Tibial artery (tissue), 4 donors: ENCODE data around the gene LTBP3.

ENCODE experiments used
- DNase-seq, 2 donors: peaks; one replicate each; pipeline ENCODE4 v3.0.0-alpha.2; 2019
- H3K27ac ChIP-seq, 2 donors: fragments of 200-600 bp; sonication (generic) in 1 of 2; 1 replicate in 1 of 2; 2 replicates in 1 of 2; pipeline ENCODE4 v1.5.1; 2018 to 2019; ENCODE audit warnings: mild to moderate bottlenecking in 1 of 2
- H3K27me3 ChIP-seq, 2 donors: fragments of 200-600 bp; sonication (generic) in 1 of 2; one replicate each; pipeline versions ENCODE4 v1.5.1 to v1.6.0; 2016 to 2019
- H3K36me3 ChIP-seq, 3 donors: fragments of 200-600 bp; sonication (generic) in 2 of 3; one replicate each; pipeline ENCODE4 v1.5.1; 2016 to 2019; ENCODE audit warnings: mild to moderate bottlenecking in 2 of 3
- H3K4me1 ChIP-seq, 4 donors: fragments of 200-600 bp; sonication (generic) in 2 of 4; 1 replicate in 3 of 4; 2 replicates in 1 of 4; pipeline ENCODE4 v1.5.1; 2016 to 2019
- H3K4me3 ChIP-seq, 2 donors: fragments of 200-600 bp; sonication (generic) in 1 of 2; 1 replicate in 1 of 2; 2 replicates in 1 of 2; pipeline ENCODE4 v1.5.1; 2018 to 2019; ENCODE audit warnings: mild to moderate bottlenecking in 2 of 2
- H3K9me3 ChIP-seq, 3 donors: fragments of 200-600 bp; sonication (generic) in 1 of 3; one replicate each; pipeline ENCODE4 v1.5.1; 2016 to 2019
- intact Hi-C: fragments of 100-400 bp; cut with DNase I; formaldehyde crosslinking; loops from one replicate; pipeline ENCODE4 v1.15.0; 2023; ENCODE audit warnings: low total_unique reads
- TF ChIP-seq, protein P1 (sequence below), 2 experiments: fragments of 200-600 bp in 1 of 2; fragments of 450-650 bp in 1 of 2; IDR thresholded peaks; one replicate each; pipeline ENCODE4 v1.5.1; 2017 to 2019; ENCODE audit warnings: antibody characterized with exemption in 2 of 2, mild to moderate bottlenecking in 1 of 2, moderate library complexity in 1 of 2

The LTBP3 gene

DNA sequence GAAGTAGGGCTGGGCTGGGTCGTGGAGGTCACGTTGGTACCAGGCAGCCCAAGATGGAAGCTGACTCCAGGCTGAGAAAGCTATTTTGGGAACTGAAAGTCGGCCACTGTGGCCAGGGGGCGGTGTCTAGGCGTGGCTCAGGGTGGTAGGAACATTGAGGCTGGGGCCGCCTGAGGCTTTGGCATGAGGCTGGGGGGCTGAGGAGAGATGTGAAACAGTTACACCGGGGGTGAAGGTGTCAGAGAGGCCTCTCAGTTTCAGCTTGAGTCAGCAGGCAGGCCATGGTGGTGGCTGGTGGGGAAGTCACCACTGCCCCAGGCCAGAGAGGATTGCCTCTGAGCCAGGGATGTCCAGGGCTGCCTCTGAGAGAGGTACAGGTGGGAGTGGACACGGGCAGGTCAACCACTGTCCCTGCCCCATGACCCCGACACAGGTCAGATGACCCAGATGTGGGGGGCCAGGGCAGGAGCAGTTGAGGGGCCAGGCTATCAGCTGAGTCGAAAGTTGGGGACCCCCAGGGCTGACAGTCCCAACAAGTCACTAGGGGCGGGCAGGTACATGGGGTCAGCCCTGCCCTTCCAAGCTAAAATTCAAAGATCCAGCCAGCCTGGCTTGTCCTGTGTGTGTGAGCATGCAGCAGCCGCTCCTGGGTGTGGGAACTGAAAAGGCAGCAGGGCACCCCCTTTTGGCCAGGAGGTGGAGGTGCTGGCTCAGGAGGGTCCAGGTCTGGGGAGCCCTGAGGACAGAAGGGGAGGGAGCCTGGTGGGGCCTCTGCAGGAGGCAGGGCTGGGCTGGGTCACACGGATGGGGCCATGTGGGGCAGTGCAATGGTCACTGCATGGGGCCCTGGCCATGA is 30.3 kb upstream of the LTBP3 start:
- H3K4me1 ChIP-seq = peaks cover 0 to 47% (median 40%) of the 10 kb centered on the region in 4 donors
- peaks cover 53 to 80% (median 69%) of the 10 kb centered on the region in 3 donors for H3K36me3 ChIP-seq
- H3K9me3 ChIP-seq = no peaks in the 10 kb centered on the region
- no peak overlapping the region for H3K4me3 ChIP-seq
- peak overlapping the region; percentile 68 to 74 for H3K27ac ChIP-seq
- TF ChIP-seq, protein P1, sequence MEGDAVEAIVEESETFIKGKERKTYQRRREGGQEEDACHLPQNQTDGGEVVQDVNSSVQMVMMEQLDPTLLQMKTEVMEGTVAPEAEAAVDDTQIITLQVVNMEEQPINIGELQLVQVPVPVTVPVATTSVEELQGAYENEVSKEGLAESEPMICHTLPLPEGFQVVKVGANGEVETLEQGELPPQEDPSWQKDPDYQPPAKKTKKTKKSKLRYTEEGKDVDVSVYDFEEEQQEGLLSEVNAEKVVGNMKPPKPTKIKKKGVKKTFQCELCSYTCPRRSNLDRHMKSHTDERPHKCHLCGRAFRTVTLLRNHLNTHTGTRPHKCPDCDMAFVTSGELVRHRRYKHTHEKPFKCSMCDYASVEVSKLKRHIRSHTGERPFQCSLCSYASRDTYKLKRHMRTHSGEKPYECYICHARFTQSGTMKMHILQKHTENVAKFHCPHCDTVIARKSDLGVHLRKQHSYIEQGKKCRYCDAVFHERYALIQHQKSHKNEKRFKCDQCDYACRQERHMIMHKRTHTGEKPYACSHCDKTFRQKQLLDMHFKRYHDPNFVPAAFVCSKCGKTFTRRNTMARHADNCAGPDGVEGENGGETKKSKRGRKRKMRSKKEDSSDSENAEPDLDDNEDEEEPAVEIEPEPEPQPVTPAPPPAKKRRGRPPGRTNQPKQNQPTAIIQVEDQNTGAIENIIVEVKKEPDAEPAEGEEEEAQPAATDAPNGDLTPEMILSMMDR (IDR thresholded peaks at IDR 0.05) = peak; percentile 21 to 44
- peak; percentile 60 to 87 for DNase-seq
- intact Hi-C loops = loop anchor here (5.0 kb wide), 1 partner anchor 46 kb away; no protein-coding TSS in a partner anchor
- no peaks in the 10 kb centered on the region for H3K27me3 ChIP-seq

DNA sequence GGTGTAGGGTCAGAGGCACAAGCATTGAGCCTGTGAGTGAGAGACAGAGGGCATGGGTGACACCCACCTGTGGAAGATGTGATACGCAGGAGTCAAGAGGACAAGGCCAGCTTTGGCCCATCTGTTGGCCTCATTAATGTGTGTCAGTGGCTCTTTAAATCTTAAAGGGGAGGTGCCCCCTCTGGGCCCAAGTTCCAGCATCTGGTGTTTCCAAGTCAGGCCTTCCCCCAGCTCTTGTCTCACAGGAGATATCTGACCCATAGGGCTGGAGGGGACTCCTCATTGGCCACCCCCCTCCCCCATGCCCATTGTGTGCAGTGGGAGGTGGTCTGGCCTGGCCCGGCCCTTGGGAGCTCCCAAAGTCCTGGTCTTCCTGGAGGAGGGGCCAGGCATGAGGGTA is 28.5 kb upstream of the LTBP3 start:
- Histone ChIP-seq H3K27me3 (no peaks in the 10 kb centered on the region), H3K4me1 (peaks cover 0 to 40% (median 35%) of the 10 kb centered on the region in 4 donors), H3K27ac (peak overlapping the region; percentile 68 to 74), H3K9me3 (no peaks in the 10 kb centered on the region), H3K36me3 (peaks cover 55 to 78% (median 65%) of the 10 kb centered on the region in 3 donors), H3K4me3 (peak overlapping the region in 1 of 2 donors; percentile 15)
- TF ChIP-seq, protein P1 (IDR thresholded peaks at IDR 0.05) = no peak
- intact Hi-C loops = loop anchor here (5.0 kb wide), 1 partner anchor 44 kb away; no protein-coding TSS in a partner anchor
- DNase-seq = no peak

DNA sequence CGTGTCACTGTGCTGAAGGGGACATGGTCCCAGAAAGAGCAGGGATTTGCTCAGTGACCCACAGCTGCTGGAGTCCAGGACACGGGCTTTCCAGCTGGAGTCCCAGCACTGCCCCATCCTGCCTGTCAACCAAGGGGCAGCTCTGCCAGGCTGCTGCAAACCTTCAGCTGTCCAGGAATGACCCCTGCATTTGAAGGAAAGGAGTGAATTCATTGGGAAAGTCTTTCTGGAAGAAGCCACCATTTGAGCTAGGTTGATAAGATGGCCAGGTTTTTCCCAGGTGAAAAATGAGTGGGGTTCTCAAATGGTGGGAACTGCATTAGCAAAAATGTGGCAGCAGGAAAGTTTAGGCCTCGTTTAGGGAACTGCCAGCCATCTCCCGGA is 28.1 kb upstream of the LTBP3 start:
- DNase-seq = no peak
- Histone ChIP-seq H3K27ac (peak overlapping the region; percentile 68 to 74), H3K27me3 (no peaks in the 10 kb centered on the region), H3K9me3 (no peaks in the 10 kb centered on the region), H3K4me1 (peaks cover 0 to 40% (median 35%) of the 10 kb centered on the region in 4 donors), H3K4me3 (peak overlapping the region in 1 of 2 donors; percentile 15), H3K36me3 (peaks cover 55 to 78% (median 65%) of the 10 kb centered on the region in 3 donors)
- intact Hi-C loops = loop anchor here (5.0 kb wide), 1 partner anchor 44 kb away; no protein-coding TSS in a partner anchor
- TF ChIP-seq, protein P1 (IDR thresholded peaks at IDR 0.05) = no peak

DNA sequence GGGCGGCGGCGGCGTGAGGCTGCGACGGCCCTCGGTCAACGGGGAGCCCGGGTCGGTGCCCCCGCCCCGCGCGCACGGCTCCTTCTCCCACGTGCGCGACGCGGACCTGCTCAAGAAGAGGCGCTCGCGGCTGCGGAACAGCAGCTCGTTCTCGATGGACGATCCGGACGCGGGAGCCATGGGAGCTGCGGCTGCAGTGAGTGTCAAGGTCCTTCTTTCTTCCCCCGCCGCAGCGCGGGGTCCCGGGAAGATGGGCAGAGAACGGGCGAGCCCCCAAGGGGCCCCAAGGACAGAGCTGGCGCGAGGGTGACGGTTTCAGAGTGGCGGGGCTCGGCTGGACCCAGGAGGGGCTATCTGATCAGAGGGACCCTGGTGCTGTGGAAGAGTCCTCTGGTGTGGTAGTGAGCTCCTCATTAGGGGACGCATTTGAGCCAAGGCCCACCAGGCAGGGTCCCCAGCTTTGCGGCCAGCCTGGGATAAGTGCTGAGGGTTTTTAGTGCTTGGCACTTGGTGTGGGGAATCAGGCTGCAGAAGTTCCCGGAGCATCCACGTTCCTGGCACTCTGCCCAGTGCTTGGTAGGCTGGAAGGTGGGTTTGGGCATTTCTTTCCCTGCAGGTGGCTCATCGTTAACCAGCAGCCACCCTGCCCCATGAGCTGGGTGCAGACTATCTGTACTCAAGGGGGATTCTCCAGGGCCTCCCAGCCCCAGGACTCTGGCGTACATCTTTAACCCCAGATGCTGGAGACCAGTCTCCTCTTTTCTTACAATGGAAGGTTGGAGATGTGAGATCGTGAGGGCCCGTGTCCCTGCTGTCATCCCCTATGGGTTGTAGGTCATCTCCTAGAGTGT is 27.5 kb upstream of the LTBP3 start:
- H3K27ac ChIP-seq = peak overlapping the region; percentile 68 to 74
- DNase-seq = no peak
- no peaks in the 10 kb centered on the region for H3K9me3 ChIP-seq
- intact Hi-C loops = loop anchor here (5.0 kb wide), 1 partner anchor 43 kb away; no protein-coding TSS in a partner anchor
- no peaks in the 10 kb centered on the region for H3K27me3 ChIP-seq
- peaks cover 0 to 40% (median 35%) of the 10 kb centered on the region in 4 donors for H3K4me1 ChIP-seq
- H3K36me3 ChIP-seq = peaks cover 55 to 78% (median 65%) of the 10 kb centered on the region in 3 donors
- TF ChIP-seq, protein P1 (IDR thresholded peaks at IDR 0.05) = no peak
- H3K4me3 ChIP-seq = no peak overlapping the region

DNA sequence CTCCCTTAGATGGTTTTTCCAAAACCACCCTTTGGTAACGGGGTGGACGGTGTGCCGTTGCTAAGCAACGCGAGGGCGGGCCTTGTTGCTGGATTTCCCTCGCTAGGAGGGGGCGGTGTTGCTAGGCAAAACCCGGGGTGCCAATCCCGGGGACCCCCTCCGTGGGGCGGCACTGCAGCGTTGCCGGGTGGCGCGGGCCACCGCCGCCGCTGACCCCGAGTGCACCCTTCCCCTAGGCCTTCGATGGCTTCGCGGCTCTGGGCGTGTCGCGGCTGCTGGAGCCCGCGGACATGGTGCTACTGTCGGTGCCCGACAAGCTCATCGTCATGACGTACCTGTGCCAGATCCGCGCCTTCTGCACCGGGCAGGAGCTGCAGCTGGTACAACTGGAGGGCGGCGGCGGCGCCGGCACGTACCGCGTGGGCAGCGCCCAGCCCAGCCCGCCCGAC is 26.6 kb upstream of the LTBP3 start:
- no peaks in the 10 kb centered on the region for H3K27me3 ChIP-seq
- peaks cover 0 to 40% (median 36%) of the 10 kb centered on the region in 4 donors for H3K4me1 ChIP-seq
- DNase-seq = no peak
- no peak overlapping the region for H3K4me3 ChIP-seq
- H3K27ac ChIP-seq = peak overlapping the region; percentile 11 to 31
- no peaks in the 10 kb centered on the region for H3K9me3 ChIP-seq
- intact Hi-C loops = loop anchor here (5.0 kb wide), 1 partner anchor 42 kb away; no protein-coding TSS in a partner anchor
- peaks cover 55 to 78% (median 65%) of the 10 kb centered on the region in 3 donors for H3K36me3 ChIP-seq
- TF ChIP-seq, protein P1 (IDR thresholded peaks at IDR 0.05) = no peak
